GM12878 (cell line): ENCODE data around the gene C5orf15. TPM values are rescaled to one million over a fixed set of nuclear protein-coding genes. Genes with fewer than 3 reads are reported as not detected.

Experiments used
- ATAC-seq: fragments of 200-7000 bp; cut with Tn5 transposase; 3 replicates; pipeline ENCODE4 v1.9.1; 2020; ENCODE audit warnings: mild to moderate bottlenecking, moderate library complexity
- BruUV-seq: library from RNA; stranded (reverse); fragments of 400-500 nt; replicated peaks from 2 replicates; lab custom pipeline; 2021; lab: Mats Ljungman, UMichigan
- CTCF ChIA-PET: fragments of 300-600 bp; sonication (Branson Sonifier 250); formaldehyde crosslinking; extraction: SDS; loops from one replicate; lab custom pipeline; 2021; ENCODE audit warnings: inconsistent platforms; lab: Yijun Ruan, JAX
- POLR2A ChIA-PET: fragments of 350-600 bp; formaldehyde crosslinking; extraction: SDS; loops from one replicate; lab custom pipeline; 2021; ENCODE audit warnings: inconsistent platforms; lab: Charles Lee
- RAD21 ChIA-PET: fragments of 300-600 bp; sonication (Branson Sonifier 250); formaldehyde crosslinking; loops from one replicate; lab custom pipeline; 2023; ENCODE audit warnings: antibody characterized with exemption; ENCODE audit not compliant: unreplicated experiment; lab: Charles Lee
- SMC1A ChIA-PET: fragments of 300-600 bp; sonication (Branson Sonifier 250); formaldehyde crosslinking; loops from one replicate; lab custom pipeline; 2023; ENCODE audit not compliant: unreplicated experiment, uncharacterized antibody; lab: Charles Lee
- DNase-seq: peaks from one replicate; pipeline ENCODE4 v3.0.0-alpha.2; 2011; ENCODE audit warnings: low read depth, low spot score
- FAIRE-seq: peaks from 3 replicates; lab custom pipeline; 2011; peaks lifted over from hg19 to GRCh38; lab: Jason Lieb, UNC
- H2AFZ ChIP-seq: 2 replicates; pipeline ENCODE4 v1.6.0; 2011; ENCODE audit warnings: low read depth, low read length, control low read depth; ENCODE audit not compliant: control insufficient read depth
- H3K27ac ChIP-seq: 2 replicates; pipeline ENCODE4 v1.5.1; 2011; ENCODE audit warnings: control low read depth; ENCODE audit not compliant: control insufficient read depth, insufficient read depth
- H3K27me3 ChIP-seq, 2 experiments: replicated peaks in 1 of 2; 2 replicates each; pipeline versions ENCODE4 v1.6.0 to v1.6.1; 2011; ENCODE audit warnings: low read length in 1 of 2; ENCODE audit not compliant: control insufficient read depth in 2 of 2, insufficient read depth in 2 of 2
- H3K36me3 ChIP-seq, 2 experiments: 2 replicates each; pipeline ENCODE4 v1.5.1; 2011; ENCODE audit warnings: low read length in 1 of 2; ENCODE audit not compliant: control insufficient read depth in 2 of 2, insufficient read depth in 2 of 2
- H3K4me1 ChIP-seq: 2 replicates; pipeline ENCODE4 v1.6.1; 2011; ENCODE audit warnings: mild to moderate bottlenecking, low read length, moderate library complexity, mixed read lengths; ENCODE audit not compliant: control insufficient read depth, insufficient read depth
- H3K4me2 ChIP-seq: 2 replicates; pipeline ENCODE4 v1.6.0; 2011; ENCODE audit warnings: control low read depth; ENCODE audit not compliant: control insufficient read depth, insufficient read depth
- H3K4me3 ChIP-seq: fragments of 200-600 bp; sonication (generic); 2 replicates; pipeline ENCODE4 v1.5.1; 2016
- H3K79me2 ChIP-seq: 2 replicates; pipeline ENCODE4 v1.6.0; 2011; ENCODE audit warnings: low read length; ENCODE audit not compliant: control insufficient read depth, insufficient read depth
- H3K9ac ChIP-seq: 2 replicates; pipeline ENCODE4 v1.8.0; 2011; ENCODE audit warnings: low read length, control low read depth, mixed read lengths; ENCODE audit not compliant: control insufficient read depth, insufficient read depth
- H3K9me3 ChIP-seq: replicated peaks from 3 replicates; pipeline ENCODE4 v1.5.1; 2011; ENCODE audit warnings: mild to moderate bottlenecking, low read length; ENCODE audit not compliant: control insufficient read depth, insufficient read depth
- H4K20me1 ChIP-seq: 2 replicates; pipeline ENCODE4 v1.6.0; 2011; ENCODE audit not compliant: control insufficient read depth, insufficient read depth
- CBFB ChIP-seq: IDR thresholded peaks from 2 replicates; pipeline ENCODE4 v1.6.1; 2016; ENCODE audit warnings: antibody characterized with exemption, low read depth
- E2F4 ChIP-seq: IDR thresholded peaks from 2 replicates; pipeline ENCODE4 v1.6.1; 2012; ENCODE audit warnings: low read depth, low read length, improper control_type of control experiment
- ELK1 ChIP-seq: IDR thresholded peaks from 2 replicates; pipeline ENCODE4 v1.6.1; 2012; ENCODE audit warnings: low read depth, low read length, improper control_type of control experiment
- HDAC2 ChIP-seq: fragments of 200-600 bp; sonication (generic); IDR thresholded peaks from 2 replicates; pipeline ENCODE4 v1.6.1; 2017
- IKZF1 ChIP-seq: fragments of 450-650 bp; conservative IDR thresholded peaks from 2 replicates; pipeline ENCODE4 v1.6.1; 2017; ENCODE audit warnings: antibody characterized with exemption, mild to moderate bottlenecking
- MYC ChIP-seq: IDR thresholded peaks from 2 replicates; pipeline ENCODE4 v1.6.1; 2011; ENCODE audit warnings: mild to moderate bottlenecking, low read length, moderate library complexity, inconsistent platforms; ENCODE audit not compliant: insufficient read depth, insufficient replicate concordance, insufficient read length, severe bottlenecking
- SREBF2 ChIP-seq: IDR thresholded peaks from 2 replicates; pipeline ENCODE4 v1.6.1; 2012; ENCODE audit warnings: mild to moderate bottlenecking, low read length
- SRF ChIP-seq, 2 experiments: IDR thresholded peaks; 2 replicates each; pipeline ENCODE4 v1.6.1; 2011; ENCODE audit warnings: low read depth in 2 of 2, low read length in 2 of 2, mild to moderate bottlenecking in 1 of 2, moderate library complexity in 1 of 2
- TCF3 ChIP-seq: IDR thresholded peaks from 2 replicates; pipeline ENCODE4 v1.6.1; 2012; ENCODE audit warnings: low read depth, mild to moderate bottlenecking, low read length, borderline replicate concordance; ENCODE audit not compliant: insufficient read depth
- ZNF687 ChIP-seq: fragments of 450-650 bp; IDR thresholded peaks from 2 replicates; pipeline ENCODE4 v1.6.1; 2017; ENCODE audit warnings: mild to moderate bottlenecking, moderate library complexity
- WGBS: methylation state at CpG from one replicate; pipeline ENCODE4 v1.1.6; 2016; ENCODE audit warnings: low lambda C conversion rate; ENCODE audit not compliant: insufficient replicate concordance, insufficient coverage; ENCODE audit errors: missing lambda C conversion rate; 5-methylcytosine and 5-hydroxymethylcytosine counted together
- in situ Hi-C: fragments of 300-500 bp; cut with MboI; formaldehyde crosslinking; loops from 9 replicates; pipeline ENCODE4 v1.14.3; 2018; ENCODE audit warnings: mixed read lengths
- intact Hi-C: fragments of 100-400 bp; cut with micrococcal nuclease; formaldehyde crosslinking; loops from one replicate; pipeline ENCODE4 v1.14.2; 2022; ENCODE audit not compliant: unreplicated experiment
- polyA plus RNA-seq, 11 experiments: library from polyadenylated mRNA; depleted of rRNA in 4 of 11; unstranded in 6 of 11; stranded (reverse) in 5 of 11; fragments of >200 nt; fragmentation: Nextera tagmentation in 4 of 11; fragmentation: Illumina TruSeq in 1 of 11; extraction: Ambion mirVana in 4 of 11; extraction: Trizol in 1 of 11; gene quantifications; 1 replicate in 1 of 11; 2 replicates in 10 of 11; pipeline versions ENCODE4 v1.2.1 to v1.2.3, GENCODE V29; 2011 to 2016; ENCODE audit warnings: inconsistent platforms in 2 of 11, missing spikeins in 2 of 11, low read depth in 1 of 11
- total RNA-seq, 4 experiments: library from RNA; depleted of rRNA in 3 of 4; stranded (reverse); fragments of >200 nt in 3 of 4; fragmentation: Illumina TruSeq in 1 of 4; extraction: Trizol in 1 of 4; gene quantifications; 2 replicates each; pipeline versions ENCODE4 v1.2.1 to v1.2.3, GENCODE V29; 2013 to 2021
- TF ChIP-seq, protein P1 (sequence below): fragments of 450-650 bp; IDR thresholded peaks from 2 replicates; pipeline ENCODE4 v1.6.1; 2017; ENCODE audit warnings: borderline replicate concordance

Gene C5orf15
- total and polyA plus RNA-seq, 10 of the 15 experiments (the other 5 are each of a cell fraction or from before 2014, with no cell fraction given): 21.7 to 69.6 (median 46.0) TPM

DNA sequence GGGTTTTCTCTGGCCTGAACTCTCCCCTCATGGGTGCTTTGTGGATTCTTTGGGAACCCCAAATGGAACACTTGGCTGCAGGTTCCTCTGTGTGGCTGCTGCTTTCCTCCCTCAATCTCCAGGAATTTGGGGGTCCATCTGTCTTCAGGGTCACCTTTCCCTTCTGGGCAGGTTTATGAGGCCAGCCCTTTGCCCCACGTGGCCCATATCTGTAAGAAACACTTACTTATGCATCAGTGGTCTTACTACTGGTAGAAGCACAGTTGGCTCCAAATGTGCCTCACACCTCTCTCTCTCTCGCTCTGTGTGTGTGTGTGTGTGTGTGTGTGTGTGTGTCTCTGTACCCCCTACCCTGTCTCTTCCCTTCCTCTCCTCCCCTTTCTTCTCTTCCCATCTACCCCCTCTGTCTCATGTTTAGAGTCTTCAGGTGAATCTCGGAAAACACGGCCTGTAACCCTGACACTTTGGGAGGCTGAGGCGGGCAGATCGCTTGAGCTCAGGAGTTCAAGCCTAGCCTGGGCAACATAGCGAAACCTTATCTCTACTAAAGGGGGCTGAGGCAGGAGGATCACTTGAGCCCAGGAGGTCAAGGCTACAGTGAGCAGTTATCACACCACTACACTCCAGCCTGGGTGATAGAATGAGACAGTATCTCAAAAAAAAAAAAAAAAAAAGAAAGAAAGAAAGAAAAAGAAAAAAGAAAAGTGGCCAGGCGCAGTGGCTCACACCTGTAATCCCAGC, 26.8 kb downstream of the C5orf15 start:
- CTCF ChIA-PET: interaction anchor here (0.8 to 6.3 kb wide), 4 partner anchors 13 to 518 kb away, joined by 3 to 51 read pairs (median 4); no protein-coding TSS in a partner anchor
- TF ChIP-seq HDAC2 (no peak), ELK1 (no peak), SRF (IDR thresholded peaks at IDR 0.05; ENCODE audit: low read depth in 2 of 2, low read length in 2 of 2) (no peak), IKZF1 (no peak), CBFB (no peak), TCF3 (no peak), ZNF687 (no peak), SREBF2 (no peak), MYC (no peak), E2F4 (no peak)
- TF ChIP-seq, protein P1, sequence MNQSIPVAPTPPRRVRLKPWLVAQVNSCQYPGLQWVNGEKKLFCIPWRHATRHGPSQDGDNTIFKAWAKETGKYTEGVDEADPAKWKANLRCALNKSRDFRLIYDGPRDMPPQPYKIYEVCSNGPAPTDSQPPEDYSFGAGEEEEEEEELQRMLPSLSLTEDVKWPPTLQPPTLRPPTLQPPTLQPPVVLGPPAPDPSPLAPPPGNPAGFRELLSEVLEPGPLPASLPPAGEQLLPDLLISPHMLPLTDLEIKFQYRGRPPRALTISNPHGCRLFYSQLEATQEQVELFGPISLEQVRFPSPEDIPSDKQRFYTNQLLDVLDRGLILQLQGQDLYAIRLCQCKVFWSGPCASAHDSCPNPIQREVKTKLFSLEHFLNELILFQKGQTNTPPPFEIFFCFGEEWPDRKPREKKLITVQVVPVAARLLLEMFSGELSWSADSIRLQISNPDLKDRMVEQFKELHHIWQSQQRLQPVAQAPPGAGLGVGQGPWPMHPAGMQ: no peak
- TF ChIP-seq, all 136 proteins: peak for 0
- in situ Hi-C loops (loop anchor here (5.0 to 10.0 kb wide), 2 partner anchors 387 to 519 kb away; no protein-coding TSS in a partner anchor), intact Hi-C loops (loop anchor here (5.0 kb wide), 1 partner anchor 189 kb away; no protein-coding TSS in a partner anchor)
- H4K20me1 ChIP-seq: no peaks in the 10 kb centered on the region
- H2AFZ ChIP-seq: no peak overlapping the region
- no peak overlapping the region for H3K9ac ChIP-seq
- no peak overlapping the region for H3K4me2 ChIP-seq
- ChIA-PET RAD21 (no interaction called here), SMC1A (interaction anchor here (1.5 to 4.1 kb wide), 2 partner anchors 9 to 72 kb away, joined by 6 to 15 read pairs; no protein-coding TSS in a partner anchor), POLR2A (no interaction called here)
- no peaks in the 10 kb centered on the region for H3K79me2 ChIP-seq
- DNase-seq: no peak
- no peak overlapping the region for H3K4me3 ChIP-seq
- WGBS: 84% methylated on average over 8 of the region's 8 CpGs
- H3K9me3 ChIP-seq: no peaks in the 10 kb centered on the region; the same call in 2 of the 3 replicates
- H3K4me1 ChIP-seq: peaks cover 22% of the 10 kb centered on the region
- H3K36me3 ChIP-seq: no peaks in the 10 kb centered on the region
- no peaks in the 10 kb centered on the region for H3K27me3 ChIP-seq
- FAIRE-seq: no peak
- H3K27ac ChIP-seq: no peak overlapping the region
- ATAC-seq: no peak
- BruUV-seq: no TSS peak
